ENCODE measurements around the gene ZBTB7A.

DNA sequence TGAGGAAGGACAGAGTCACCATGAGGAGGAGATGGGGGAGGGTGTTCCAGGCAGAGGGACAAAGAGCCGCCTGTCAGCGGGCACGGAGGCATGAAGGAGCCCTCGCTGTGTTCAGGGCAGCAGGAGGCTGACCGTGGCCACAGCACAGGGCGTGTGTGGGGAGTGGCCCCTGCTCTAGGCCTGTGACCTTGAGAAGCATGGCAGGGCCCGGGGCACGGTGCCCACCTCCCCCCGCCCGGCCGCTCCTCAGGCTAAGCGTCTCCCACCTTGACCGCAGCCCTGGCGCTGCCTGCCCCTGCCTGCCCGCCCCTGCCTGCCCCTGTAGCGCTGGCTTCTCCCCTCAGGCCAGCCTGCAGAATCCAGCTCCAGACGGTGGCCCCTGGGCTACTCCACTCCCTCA lies 45.7 kb upstream of the ZBTB7A start:
- TF ChIP-seq POLR2A (IDR thresholded peaks at IDR 0.05; ENCODE audit: low read length) (no peak), JUNB (IDR thresholded peaks at IDR 0.05) (no peak), ZSCAN20 (CRISPR knock-in tag; IDR thresholded peaks at IDR 0.05) (no peak), CBX8 (IDR thresholded peaks at IDR 0.05) (no peak), MYC (IDR thresholded peaks at IDR 0.05; ENCODE audit: borderline replicate concordance, low read length) (no peak), RFX5 (IDR thresholded peaks at IDR 0.05) (no peak), ZC3H11A (IDR thresholded peaks at IDR 0.05) (no peak), HDAC2 (IDR thresholded peaks at IDR 0.05) (no peak), PHF8 (IDR thresholded peaks at IDR 0.05; ENCODE audit: borderline replicate concordance, low read depth) (no peak)
- TF ChIP-seq, protein P1, sequence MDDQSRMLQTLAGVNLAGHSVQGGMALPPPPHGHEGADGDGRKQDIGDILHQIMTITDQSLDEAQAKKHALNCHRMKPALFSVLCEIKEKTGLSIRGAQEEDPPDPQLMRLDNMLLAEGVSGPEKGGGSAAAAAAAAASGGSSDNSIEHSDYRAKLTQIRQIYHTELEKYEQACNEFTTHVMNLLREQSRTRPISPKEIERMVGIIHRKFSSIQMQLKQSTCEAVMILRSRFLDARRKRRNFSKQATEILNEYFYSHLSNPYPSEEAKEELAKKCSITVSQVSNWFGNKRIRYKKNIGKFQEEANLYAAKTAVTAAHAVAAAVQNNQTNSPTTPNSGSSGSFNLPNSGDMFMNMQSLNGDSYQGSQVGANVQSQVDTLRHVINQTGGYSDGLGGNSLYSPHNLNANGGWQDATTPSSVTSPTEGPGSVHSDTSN (IDR thresholded peaks at IDR 0.05) = no peak
- TF ChIP-seq, protein P2, sequence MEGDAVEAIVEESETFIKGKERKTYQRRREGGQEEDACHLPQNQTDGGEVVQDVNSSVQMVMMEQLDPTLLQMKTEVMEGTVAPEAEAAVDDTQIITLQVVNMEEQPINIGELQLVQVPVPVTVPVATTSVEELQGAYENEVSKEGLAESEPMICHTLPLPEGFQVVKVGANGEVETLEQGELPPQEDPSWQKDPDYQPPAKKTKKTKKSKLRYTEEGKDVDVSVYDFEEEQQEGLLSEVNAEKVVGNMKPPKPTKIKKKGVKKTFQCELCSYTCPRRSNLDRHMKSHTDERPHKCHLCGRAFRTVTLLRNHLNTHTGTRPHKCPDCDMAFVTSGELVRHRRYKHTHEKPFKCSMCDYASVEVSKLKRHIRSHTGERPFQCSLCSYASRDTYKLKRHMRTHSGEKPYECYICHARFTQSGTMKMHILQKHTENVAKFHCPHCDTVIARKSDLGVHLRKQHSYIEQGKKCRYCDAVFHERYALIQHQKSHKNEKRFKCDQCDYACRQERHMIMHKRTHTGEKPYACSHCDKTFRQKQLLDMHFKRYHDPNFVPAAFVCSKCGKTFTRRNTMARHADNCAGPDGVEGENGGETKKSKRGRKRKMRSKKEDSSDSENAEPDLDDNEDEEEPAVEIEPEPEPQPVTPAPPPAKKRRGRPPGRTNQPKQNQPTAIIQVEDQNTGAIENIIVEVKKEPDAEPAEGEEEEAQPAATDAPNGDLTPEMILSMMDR (IDR thresholded peaks at IDR 0.05) = no peak
- TF ChIP-seq, protein P3, sequence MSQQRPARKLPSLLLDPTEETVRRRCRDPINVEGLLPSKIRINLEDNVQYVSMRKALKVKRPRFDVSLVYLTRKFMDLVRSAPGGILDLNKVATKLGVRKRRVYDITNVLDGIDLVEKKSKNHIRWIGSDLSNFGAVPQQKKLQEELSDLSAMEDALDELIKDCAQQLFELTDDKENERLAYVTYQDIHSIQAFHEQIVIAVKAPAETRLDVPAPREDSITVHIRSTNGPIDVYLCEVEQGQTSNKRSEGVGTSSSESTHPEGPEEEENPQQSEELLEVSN (IDR thresholded peaks at IDR 0.05; ENCODE audit: borderline replicate concordance, low read depth) = no peak
- TF ChIP-seq, protein P4, sequence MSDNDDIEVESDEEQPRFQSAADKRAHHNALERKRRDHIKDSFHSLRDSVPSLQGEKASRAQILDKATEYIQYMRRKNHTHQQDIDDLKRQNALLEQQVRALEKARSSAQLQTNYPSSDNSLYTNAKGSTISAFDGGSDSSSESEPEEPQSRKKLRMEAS (IDR thresholded peaks at IDR 0.05) = no peak

Data from A549 (cell line).